ENCODE results near the gene JMJD6. TPM values are rescaled to one million over a fixed set of nuclear protein-coding genes. Genes with fewer than 3 reads are reported as not detected.

The JMJD6 gene
- polyA plus RNA-seq, 1 donor (not counting 4 experiments of a cell fraction or from before 2014, with no cell fraction given): 12.0 TPM

DNA sequence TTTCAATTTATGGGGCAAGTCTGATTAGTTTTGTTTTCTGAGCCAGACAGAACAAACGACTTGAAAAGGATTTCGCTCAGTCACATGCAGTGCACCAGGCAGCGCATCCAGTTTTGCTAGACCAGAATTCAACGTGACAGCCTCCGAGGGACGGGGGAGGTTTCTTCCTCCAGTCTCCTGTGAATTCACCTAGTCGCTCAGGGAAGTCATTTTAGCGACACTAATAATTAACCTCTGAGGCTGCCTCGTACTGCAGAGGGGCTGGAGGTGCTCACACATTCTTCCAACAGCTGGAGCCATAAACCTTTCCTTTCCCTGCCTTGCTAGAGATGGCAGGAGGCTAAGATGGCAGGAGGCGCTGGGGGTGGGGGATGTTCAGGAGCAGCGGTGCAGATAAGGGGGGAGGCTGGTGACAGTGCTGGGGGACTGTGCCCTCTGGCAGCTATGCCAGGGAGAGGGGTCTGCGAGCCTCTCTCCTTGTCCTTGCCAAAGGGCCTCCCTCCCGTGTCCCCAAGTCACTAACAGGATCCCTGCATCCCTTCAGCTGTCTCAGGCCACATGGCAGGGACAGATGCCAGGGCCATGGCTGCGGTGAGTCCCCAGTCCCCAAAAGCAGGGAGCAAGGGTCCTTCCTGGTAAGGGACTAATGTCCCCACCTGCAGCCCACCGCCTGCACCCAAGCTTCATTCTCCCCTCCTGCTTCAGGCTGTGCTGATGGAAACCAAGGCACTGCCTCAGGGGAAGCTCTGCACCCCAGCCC, 39.7 kb downstream of the JMJD6 start:
- Histone ChIP-seq H3K4me1 (ENCODE audit: control insufficient read depth, extremely low read depth, insufficient read depth, low read length) (peaks cover 17% of the 10 kb centered on the region), H3K9ac (ENCODE audit: control insufficient read depth, extremely low read depth, insufficient read depth, low read length) (no peak overlapping the region), H3K9me3 (ENCODE audit: control insufficient read depth, low read depth, low read length) (no peaks in the 10 kb centered on the region), H3K36me3 (ENCODE audit: control insufficient read depth in 2 of 2, extremely low read depth in 1 of 2, insufficient read depth in 2 of 2, low read length in 2 of 2) (peaks cover 3 to 19% of the 10 kb centered on the region in 2 experiments), H2AFZ (ENCODE audit: control insufficient read depth, low read length) (no peak overlapping the region), H4K20me1 (ENCODE audit: control insufficient read depth, extremely low read depth, insufficient read depth, low read length) (peaks cover 2% of the 10 kb centered on the region), H3K27me3 (ENCODE audit: control insufficient read depth, extremely low read depth, insufficient read depth, low read length) (no peaks in the 10 kb centered on the region), H3K79me2 (ENCODE audit: control insufficient read depth, insufficient read depth, low read length) (peaks cover 7% of the 10 kb centered on the region), H3K4me2 (ENCODE audit: control insufficient read depth, extremely low read depth, insufficient read depth, low read depth, low read length) (no peak overlapping the region), H3K9me1 (ENCODE audit: control insufficient read depth, extremely low read depth, insufficient read depth, low read length) (peaks cover 2% of the 10 kb centered on the region), H3K27ac (ENCODE audit: control insufficient read depth, insufficient read depth, low read length) (no peak overlapping the region), H3K4me3 (ENCODE audit: control insufficient read depth in 2 of 3, extremely low read depth in 1 of 3, insufficient read depth in 2 of 3, low read depth in 1 of 3, low read length in 3 of 3) (no peak overlapping the region)
- FAIRE-seq (no peak), DNase-seq (ENCODE audit: low read depth, low spot score) (no peak)
- TF ChIP-seq, protein P1, sequence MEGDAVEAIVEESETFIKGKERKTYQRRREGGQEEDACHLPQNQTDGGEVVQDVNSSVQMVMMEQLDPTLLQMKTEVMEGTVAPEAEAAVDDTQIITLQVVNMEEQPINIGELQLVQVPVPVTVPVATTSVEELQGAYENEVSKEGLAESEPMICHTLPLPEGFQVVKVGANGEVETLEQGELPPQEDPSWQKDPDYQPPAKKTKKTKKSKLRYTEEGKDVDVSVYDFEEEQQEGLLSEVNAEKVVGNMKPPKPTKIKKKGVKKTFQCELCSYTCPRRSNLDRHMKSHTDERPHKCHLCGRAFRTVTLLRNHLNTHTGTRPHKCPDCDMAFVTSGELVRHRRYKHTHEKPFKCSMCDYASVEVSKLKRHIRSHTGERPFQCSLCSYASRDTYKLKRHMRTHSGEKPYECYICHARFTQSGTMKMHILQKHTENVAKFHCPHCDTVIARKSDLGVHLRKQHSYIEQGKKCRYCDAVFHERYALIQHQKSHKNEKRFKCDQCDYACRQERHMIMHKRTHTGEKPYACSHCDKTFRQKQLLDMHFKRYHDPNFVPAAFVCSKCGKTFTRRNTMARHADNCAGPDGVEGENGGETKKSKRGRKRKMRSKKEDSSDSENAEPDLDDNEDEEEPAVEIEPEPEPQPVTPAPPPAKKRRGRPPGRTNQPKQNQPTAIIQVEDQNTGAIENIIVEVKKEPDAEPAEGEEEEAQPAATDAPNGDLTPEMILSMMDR (optimal IDR thresholded peaks at IDR 0.05 in 1 of 3, IDR thresholded peaks at IDR 0.05 in 1 of 3, conservative IDR thresholded peaks at IDR 0.05 in 1 of 3; ENCODE audit: extremely low read depth in 1 of 3, insufficient read depth in 2 of 3, low read length in 3 of 3): no peak
- TF ChIP-seq EZH2 (IDR thresholded peaks at IDR 0.05; ENCODE audit: low read length): no peak
- dilution Hi-C loops (cut with MboI; ENCODE audit: extremely low pct_ligation_motif_present, low sequenced_read_pairs): no loop called here

DNA sequence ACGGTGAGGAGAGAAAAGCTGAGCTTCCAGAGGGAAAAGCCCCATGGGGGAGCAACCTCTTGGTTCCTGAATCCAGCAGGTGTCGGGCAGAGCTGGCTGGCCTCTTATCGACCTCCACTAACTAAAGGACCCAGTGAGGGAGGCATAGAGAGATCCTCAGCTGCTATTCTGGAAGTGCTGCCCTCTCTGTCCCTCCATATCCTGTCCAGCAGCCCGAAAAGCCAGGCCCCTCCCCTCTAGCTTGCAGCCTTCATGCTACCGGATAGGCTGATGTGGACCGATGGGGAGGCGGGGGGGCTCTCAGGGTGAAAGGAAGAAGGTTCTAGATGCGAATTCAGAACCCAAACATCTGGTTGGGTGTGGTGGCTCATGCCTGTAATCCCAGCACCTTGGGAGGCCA, 40.6 kb downstream of the JMJD6 start:
- H3K27ac ChIP-seq (ENCODE audit: control insufficient read depth, insufficient read depth, low read length): no peak overlapping the region

More for the DNA sequence above, 40.6 kb downstream of the JMJD6 start:
- H3K79me2 ChIP-seq (ENCODE audit: control insufficient read depth, insufficient read depth, low read length): peaks cover 2% of the 10 kb centered on the region
- no peak overlapping the region for H3K4me2 ChIP-seq (ENCODE audit: control insufficient read depth, extremely low read depth, insufficient read depth, low read depth, low read length)
- dilution Hi-C loops (cut with MboI; ENCODE audit: extremely low pct_ligation_motif_present, low sequenced_read_pairs): no loop called here
- no peak for FAIRE-seq
- no peak for DNase-seq (ENCODE audit: low read depth, low spot score)
- peaks cover 17% of the 10 kb centered on the region for H3K4me1 ChIP-seq (ENCODE audit: control insufficient read depth, extremely low read depth, insufficient read depth, low read length)
- H3K4me3 ChIP-seq (ENCODE audit: control insufficient read depth in 2 of 3, extremely low read depth in 1 of 3, insufficient read depth in 2 of 3, low read depth in 1 of 3, low read length in 3 of 3): no peak overlapping the region
- H3K9me1 ChIP-seq (ENCODE audit: control insufficient read depth, extremely low read depth, insufficient read depth, low read length): peaks cover 2% of the 10 kb centered on the region
- H3K27me3 ChIP-seq (ENCODE audit: control insufficient read depth, extremely low read depth, insufficient read depth, low read length): no peaks in the 10 kb centered on the region
- no peaks in the 10 kb centered on the region for H3K9me3 ChIP-seq (ENCODE audit: control insufficient read depth, low read depth, low read length)
- peaks cover 2% of the 10 kb centered on the region for H4K20me1 ChIP-seq (ENCODE audit: control insufficient read depth, extremely low read depth, insufficient read depth, low read length)
- no peak overlapping the region for H3K9ac ChIP-seq (ENCODE audit: control insufficient read depth, extremely low read depth, insufficient read depth, low read length)
- peaks cover 0 to 19% of the 10 kb centered on the region in 2 experiments for H3K36me3 ChIP-seq (ENCODE audit: control insufficient read depth in 2 of 2, extremely low read depth in 1 of 2, insufficient read depth in 2 of 2, low read length in 2 of 2)
- TF ChIP-seq, protein P1 (optimal IDR thresholded peaks at IDR 0.05 in 1 of 3, IDR thresholded peaks at IDR 0.05 in 1 of 3, conservative IDR thresholded peaks at IDR 0.05 in 1 of 3; ENCODE audit: extremely low read depth in 1 of 3, insufficient read depth in 2 of 3, low read length in 3 of 3): no peak
- TF ChIP-seq EZH2 (IDR thresholded peaks at IDR 0.05; ENCODE audit: low read length): no peak
- no peak overlapping the region for H2AFZ ChIP-seq (ENCODE audit: control insufficient read depth, low read length)
